Left cardiac atrium (tissue), 4 donors: ENCODE data around the gene HLA-DOB. TPM values are rescaled to one million over a fixed set of nuclear protein-coding genes. Genes with fewer than 3 reads are reported as not detected.
A peak's percentile ranks its signal among the peaks of the same experiment; 100 is the strongest.

Experiments used
- ATAC-seq, 2 donors: fragments of 200-7000 bp; cut with Tn5 transposase; one replicate each; pipeline ENCODE4 v1.9.1; 2020; ENCODE audit warnings: mild to moderate bottlenecking in 2 of 2, moderate library complexity in 2 of 2
- DNase-seq: peaks from one replicate; pipeline ENCODE4 v3.0.0-alpha.2; 2020
- intact Hi-C, 2 donors: fragments of 100-400 bp; cut with DNase I; formaldehyde crosslinking; loops; one replicate each; pipeline versions ENCODE4 v1.14.1 to v1.15.1; 2022 to 2023
- total RNA-seq, 2 donors: library from RNA; stranded (reverse); fragmentation: NEBNext Ultra II Directional; extraction: Animal tissue kit (Norgen Biotek cat#: 25700); gene quantifications; one replicate each; pipeline ENCODE4 v1.2.1, GENCODE V29; 2021
- donor health status: DM: no; HTN: yes; CAD: no.
- donor health status: DM: no; HTN: yes; CAD: no; lungs with severe emphysema.
- donor health status: DM: yes; HTN: yes; CAD: no.
- donor health status: Dilated cardiomyopathy.

The HLA-DOB gene
- total RNA-seq, 2 donors from 2014 or later = 0.24 to 0.27 TPM

GRCh38 chr6:32844839-32845383 is 28.1 kb upstream of the HLA-DOB start:
- DNase-seq (no peak), ATAC-seq (no peak)
- intact Hi-C loops = no loop called here

- intact Hi-C loops = no loop called here
- DNase-seq (peak; percentile 97), ATAC-seq (peak; percentile 95 to 97)
Observed at GRCh38 chr6:32843979-32844838, 27.4 kb upstream of the HLA-DOB start, which contains the start of gene PSMB8. TSS of gene PSMB8 (minus strand) at chr6:32844047. CDS start at chr6:32843996, 51 bp downstream.

GRCh38 chr6:32843331-32843978 is 26.7 kb upstream of the HLA-DOB start:
- intact Hi-C loops = no loop called here
- no peak for DNase-seq
- peak in 1 of 2 donors; percentile 0 for ATAC-seq

GRCh38 chr6:32842690-32843089 is 25.9 kb upstream of the HLA-DOB start:
- ATAC-seq = no peak
- no peak for DNase-seq
- intact Hi-C loops = no loop called here

- ATAC-seq (no peak), DNase-seq (no peak)
- intact Hi-C loops = no loop called here
Observed at GRCh38 chr6:32842021-32842650, 25.3 kb upstream of the HLA-DOB start.

GRCh38 chr6:32840604-32841246 is 23.9 kb upstream of the HLA-DOB start:
- ATAC-seq (no peak), DNase-seq (no peak)
- intact Hi-C loops = no loop called here

- no peak for DNase-seq
- no peak for ATAC-seq
- intact Hi-C loops = no loop called here
Observed at GRCh38 chr6:32839356-32839755, 22.6 kb upstream of the HLA-DOB start.

GRCh38 chr6:32838114-32838958 is 21.5 kb upstream of the HLA-DOB start, which contains the start of gene TAP2:
TSS of gene TAP2 (minus strand) at chr6:32838739. CDS start at chr6:32838233, 506 bp downstream.
- ATAC-seq (peak; percentile 96), DNase-seq (peak; percentile 96)
- intact Hi-C loops = loop anchor here in 1 of 2 donors (1.0 kb wide), 1 partner anchor 29 kb away; no protein-coding TSS in a partner anchor

GRCh38 chr6:32837651-32838113 is 20.9 kb upstream of the HLA-DOB start:
- ATAC-seq (no peak), DNase-seq (no peak)
- intact Hi-C loops = loop anchor here in 1 of 2 donors (1.0 kb wide), 1 partner anchor 30 kb away; no protein-coding TSS in a partner anchor

GRCh38 chr6:32836873-32837272 is 20.1 kb upstream of the HLA-DOB start:
- DNase-seq = no peak
- intact Hi-C loops = no loop called here

GRCh38 chr6:32835167-32835893 is 18.5 kb upstream of the HLA-DOB start:
- intact Hi-C loops = no loop called here
- no peak for DNase-seq
- no peak for ATAC-seq

More at GRCh38 chr6:32836873-32837272, 20.1 kb upstream of the HLA-DOB start:
- ATAC-seq = no peak

- intact Hi-C loops = no loop called here
- ATAC-seq = no peak
Observed at GRCh38 chr6:32833664-32834063, 16.9 kb upstream of the HLA-DOB start.

GRCh38 chr6:32832535-32832934 is 15.7 kb upstream of the HLA-DOB start:
- intact Hi-C loops = no loop called here
- no peak for DNase-seq
- no peak for ATAC-seq

More at GRCh38 chr6:32833664-32834063, 16.9 kb upstream of the HLA-DOB start:
- no peak for DNase-seq

- DNase-seq = no peak
- intact Hi-C loops = no loop called here
- ATAC-seq = no peak
Observed at GRCh38 chr6:32830936-32831335, 14.1 kb upstream of the HLA-DOB start.

- ATAC-seq (no peak), DNase-seq (no peak)
- intact Hi-C loops = no loop called here
Observed at GRCh38 chr6:32830017-32830416, 13.2 kb upstream of the HLA-DOB start.

- ATAC-seq (no peak), DNase-seq (no peak)
- intact Hi-C loops = loop anchor here in 1 of 2 donors (5.0 kb wide), 1 partner anchor 38 kb away; no protein-coding TSS in a partner anchor
Observed at GRCh38 chr6:32829495-32829894, 12.7 kb upstream of the HLA-DOB start.

- DNase-seq = no peak
- intact Hi-C loops = loop anchor here in 1 of 2 donors (5.0 kb wide), 1 partner anchor 40 kb away; no protein-coding TSS in a partner anchor
- ATAC-seq = no peak
Observed at GRCh38 chr6:32827025-32827424, 10.2 kb upstream of the HLA-DOB start.
